SK-N-MC (cell line): ENCODE measurements around the gene AUTS2.

ENCODE experiments used
- DNase-seq: peaks from one replicate; pipeline ENCODE4 v3.0.0-alpha.2; 2011; ENCODE audit warnings: low read depth, low spot score
- H3K27ac ChIP-seq: fragments of 200-600 bp; sonication (generic); 2 replicates; pipeline ENCODE4 v1.5.1; 2016; ENCODE audit warnings: mixed run types
- H3K36me3 ChIP-seq: fragments of 200-600 bp; sonication (generic); 2 replicates; pipeline ENCODE4 v1.6.1; 2017; ENCODE audit warnings: antibody characterized with exemption, low read length, mixed read lengths; ENCODE audit not compliant: insufficient read depth
- H3K4me3 ChIP-seq: fragments of 200-600 bp; sonication (generic); 2 replicates; pipeline ENCODE4 v1.5.1; 2016
- H3K9ac ChIP-seq: fragments of 200-600 bp; sonication (generic); 2 replicates; pipeline ENCODE4 v1.8.0; 2017; ENCODE audit warnings: mixed run types, mixed read lengths; ENCODE audit not compliant: insufficient read length
- H3K9me3 ChIP-seq: fragments of 200-600 bp; sonication (generic); 2 replicates; pipeline ENCODE4 v1.6.1; 2017; ENCODE audit warnings: low read depth, mild to moderate bottlenecking, antibody characterized with exemption, low read length, moderate library complexity, mixed read lengths
- EZH2 ChIP-seq: fragments of 200-600 bp; sonication (generic); IDR thresholded peaks from one replicate; pipeline ENCODE4 v1.6.1; 2017; ENCODE audit warnings: antibody characterized with exemption
- FOXP2 ChIP-seq: optimal IDR thresholded peaks from 2 replicates; pipeline ENCODE3; 2011; ENCODE audit warnings: mild to moderate bottlenecking, moderate library complexity; ENCODE audit not compliant: insufficient read depth; ENCODE audit errors: extremely low read length, control extremely low read depth
- POLR2AphosphoS5 ChIP-seq: IDR thresholded peaks from 2 replicates; pipeline ENCODE4 v1.6.1; 2012; ENCODE audit warnings: mild to moderate bottlenecking, low read depth, low read length, borderline replicate concordance

Gene AUTS2

DNA sequence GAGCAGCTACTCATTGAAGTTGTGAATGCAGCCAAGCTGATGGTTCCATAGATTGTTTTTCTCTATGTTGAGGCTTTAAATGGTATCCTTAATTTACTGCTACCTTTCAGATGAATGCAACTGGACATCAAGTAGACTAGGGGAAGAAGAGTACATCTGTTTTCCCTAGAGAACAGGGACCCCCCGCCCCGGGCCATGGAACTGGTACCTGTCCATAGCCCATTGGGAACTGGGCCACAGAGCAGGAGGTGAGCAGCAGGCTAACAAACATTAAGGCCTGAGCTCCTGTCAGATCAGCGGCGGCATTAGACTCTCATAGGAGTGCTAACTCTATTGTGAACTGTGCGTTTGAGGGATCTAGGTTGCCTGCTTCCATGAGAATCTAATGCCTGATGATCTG is 391.3 kb downstream of the AUTS2 start:
- TF ChIP-seq FOXP2 (no peak), EZH2 (no peak), POLR2AphosphoS5 (no peak)

DNA sequence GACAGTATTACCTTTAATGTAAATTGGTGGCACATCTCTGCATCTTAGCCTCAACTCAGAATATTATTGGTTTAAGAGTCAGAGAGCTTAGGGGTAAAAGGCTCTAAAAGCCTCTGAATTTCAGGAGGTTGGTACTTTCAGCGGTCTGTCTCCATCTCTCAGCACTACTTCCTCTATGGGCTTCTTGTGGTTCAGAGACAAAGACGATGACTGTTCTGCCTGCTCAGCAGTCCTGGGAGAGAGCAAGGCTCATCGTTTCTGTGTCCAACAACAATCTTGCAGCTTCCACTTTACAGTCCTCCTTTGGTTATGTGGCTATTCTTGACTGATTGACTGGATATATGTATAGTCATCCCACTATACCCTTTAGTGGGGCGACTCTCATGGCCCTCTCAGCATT is 394.7 kb downstream of the AUTS2 start:
- Histone ChIP-seq H3K9me3 (no peaks in the 10 kb centered on the region), H3K9ac (no peak overlapping the region), H3K4me3 (no peak overlapping the region), H3K27ac (no peak overlapping the region), H3K36me3 (no peaks in the 10 kb centered on the region)
- TF ChIP-seq POLR2AphosphoS5, result no peak
- no peak for TF ChIP-seq FOXP2
- no peak for TF ChIP-seq EZH2
- no peak for DNase-seq

More for the DNA sequence above, 391.3 kb downstream of the AUTS2 start:
- no peaks in the 10 kb centered on the region for H3K9me3 ChIP-seq
- no peak for DNase-seq
- H3K27ac ChIP-seq, result no peak overlapping the region
- no peaks in the 10 kb centered on the region for H3K36me3 ChIP-seq
- H3K9ac ChIP-seq, result no peak overlapping the region
- no peak overlapping the region for H3K4me3 ChIP-seq

DNA sequence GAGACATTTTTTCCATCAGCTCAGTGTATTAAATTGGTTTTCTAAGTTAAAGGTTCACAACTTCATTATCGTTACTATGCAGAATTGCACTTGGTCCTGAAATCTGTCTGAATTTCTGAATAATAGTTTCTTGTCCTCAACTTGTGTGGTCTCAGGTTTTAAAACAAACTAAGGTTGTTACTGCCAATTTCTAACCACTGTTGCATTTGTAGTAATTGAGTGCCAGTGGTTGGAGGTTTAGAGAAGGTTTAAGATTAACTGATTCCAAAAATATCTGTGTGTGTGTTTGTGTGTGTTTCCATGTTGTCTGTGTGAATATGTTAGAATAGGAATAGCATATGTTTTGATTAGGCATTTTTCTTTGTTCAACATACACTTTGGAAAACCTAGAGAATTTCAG is 395.9 kb downstream of the AUTS2 start:
- DNase-seq, result no peak
- Histone ChIP-seq H3K9me3 (no peaks in the 10 kb centered on the region), H3K4me3 (no peak overlapping the region), H3K36me3 (no peaks in the 10 kb centered on the region), H3K27ac (no peak overlapping the region), H3K9ac (no peak overlapping the region)
- TF ChIP-seq POLR2AphosphoS5, result no peak
- TF ChIP-seq FOXP2, result no peak
- TF ChIP-seq EZH2, result no peak

DNA sequence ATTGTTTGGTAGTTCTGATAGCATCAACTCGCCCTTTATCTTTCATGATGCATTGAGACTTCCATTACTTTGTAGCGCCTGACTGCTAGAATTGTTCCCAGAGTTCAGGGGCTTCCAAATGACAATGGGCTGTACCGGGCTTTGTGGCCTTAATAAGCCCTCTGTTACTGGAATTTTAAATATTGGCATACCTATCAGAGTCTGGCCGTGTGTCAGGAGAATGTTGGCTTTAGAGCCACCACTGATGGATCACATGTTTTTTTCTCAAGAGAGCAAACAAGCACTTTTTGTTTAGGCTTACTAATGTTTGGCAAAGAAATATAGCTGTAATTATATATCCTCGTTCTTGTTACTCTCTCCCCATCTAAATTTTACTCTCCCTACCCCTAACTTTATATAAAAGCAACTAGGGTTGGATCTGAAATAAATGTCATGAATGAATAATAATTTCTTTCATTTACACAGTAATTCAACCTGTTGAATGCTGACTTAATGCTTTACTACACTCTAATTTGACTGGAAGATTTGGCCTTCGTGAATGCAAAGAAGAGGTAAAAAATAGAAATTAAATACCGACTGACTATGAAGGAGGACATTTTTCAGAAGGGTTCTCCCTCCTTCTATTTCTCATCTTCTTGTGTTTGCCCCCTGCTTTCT is 396.7 kb downstream of the AUTS2 start:
- Histone ChIP-seq H3K9me3 (no peaks in the 10 kb centered on the region), H3K36me3 (no peaks in the 10 kb centered on the region), H3K27ac (no peak overlapping the region), H3K4me3 (no peak overlapping the region), H3K9ac (no peak overlapping the region)
- TF ChIP-seq FOXP2 (no peak), POLR2AphosphoS5 (no peak), EZH2 (no peak)
- DNase-seq, result no peak

DNA sequence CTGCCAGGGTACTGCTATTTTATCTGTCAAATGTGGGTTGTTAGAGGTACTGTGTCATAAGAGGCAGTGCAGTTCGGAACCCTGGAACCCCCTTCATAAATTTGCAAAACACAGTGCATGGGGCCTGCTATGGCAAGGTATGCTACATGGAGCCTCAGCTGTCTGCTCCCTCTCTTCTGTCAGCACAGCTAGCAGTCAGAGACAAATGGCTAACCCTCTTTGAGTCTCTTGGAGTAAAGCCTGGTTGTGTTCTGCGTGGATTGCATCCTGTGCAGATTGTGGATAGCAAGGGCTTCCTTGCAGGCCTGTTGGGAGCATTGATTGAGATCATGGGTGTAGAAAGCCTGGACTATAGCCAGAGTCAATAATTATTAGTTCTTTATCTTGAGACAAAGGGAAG is 397.8 kb downstream of the AUTS2 start:
- no peak overlapping the region for H3K27ac ChIP-seq
- H3K4me3 ChIP-seq, result no peak overlapping the region
- TF ChIP-seq POLR2AphosphoS5 (no peak), EZH2 (no peak), FOXP2 (no peak)
- no peak overlapping the region for H3K9ac ChIP-seq
- no peaks in the 10 kb centered on the region for H3K9me3 ChIP-seq
- no peak for DNase-seq
- H3K36me3 ChIP-seq, result no peaks in the 10 kb centered on the region

DNA sequence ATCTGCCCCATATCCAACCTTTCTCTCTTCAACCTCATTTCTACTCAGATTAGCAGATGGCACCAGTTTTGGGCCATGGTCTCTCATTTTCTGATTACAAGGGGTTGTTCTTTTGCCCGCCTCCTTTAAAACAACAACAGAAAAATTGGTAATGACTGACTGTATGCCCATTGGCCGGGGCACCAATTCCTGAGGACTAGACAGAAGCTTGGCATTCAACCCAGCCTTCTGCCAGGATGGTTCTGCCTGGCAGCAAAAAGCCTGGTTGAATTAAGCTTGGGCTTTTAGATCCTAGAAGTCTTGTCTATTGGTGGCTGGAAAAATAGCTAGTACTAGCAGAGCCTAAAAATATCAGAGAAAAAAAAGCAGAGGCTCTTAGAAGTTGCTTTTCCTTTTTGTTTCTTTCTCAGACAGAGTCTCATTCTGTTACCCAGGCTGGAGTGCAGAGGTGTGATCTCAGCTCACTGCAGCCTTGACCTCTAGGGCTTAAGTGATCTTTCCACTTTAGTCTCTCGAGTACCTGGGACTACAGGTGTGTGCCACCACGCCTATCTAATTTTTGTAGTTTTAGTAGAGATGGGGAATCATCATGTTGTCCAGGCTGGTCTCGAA is 402.6 kb downstream of the AUTS2 start:
- Histone ChIP-seq H3K36me3 (no peaks in the 10 kb centered on the region), H3K9ac (no peak overlapping the region), H3K9me3 (no peaks in the 10 kb centered on the region), H3K4me3 (no peak overlapping the region), H3K27ac (no peak overlapping the region)
- DNase-seq, result no peak
- TF ChIP-seq EZH2 (no peak), POLR2AphosphoS5 (no peak), FOXP2 (no peak)

DNA sequence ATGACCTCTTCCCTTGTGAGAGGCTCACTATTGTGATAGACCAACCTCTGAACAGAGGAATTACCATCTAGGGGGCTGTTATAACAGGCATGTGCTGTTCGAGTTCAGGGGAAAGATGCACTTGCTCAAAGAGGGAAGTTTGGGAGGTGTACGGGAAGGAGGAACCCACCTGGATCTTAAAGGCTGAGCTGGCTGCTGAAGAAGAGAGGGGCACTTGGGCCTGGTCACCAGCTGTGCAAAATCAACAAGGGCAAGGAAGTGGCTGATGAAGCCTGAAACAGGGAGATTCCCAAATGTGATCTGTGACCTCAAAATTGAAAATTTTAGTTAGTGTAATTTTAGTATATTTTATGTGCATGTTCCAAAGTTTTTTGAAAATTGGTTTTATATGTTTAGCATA is 407.2 kb downstream of the AUTS2 start:
- TF ChIP-seq EZH2 (no peak), FOXP2 (no peak), POLR2AphosphoS5 (no peak)
- DNase-seq, result no peak
- no peaks in the 10 kb centered on the region for H3K9me3 ChIP-seq
- no peak overlapping the region for H3K27ac ChIP-seq
- H3K36me3 ChIP-seq, result no peaks in the 10 kb centered on the region
- no peak overlapping the region for H3K4me3 ChIP-seq
- no peak overlapping the region for H3K9ac ChIP-seq

DNA sequence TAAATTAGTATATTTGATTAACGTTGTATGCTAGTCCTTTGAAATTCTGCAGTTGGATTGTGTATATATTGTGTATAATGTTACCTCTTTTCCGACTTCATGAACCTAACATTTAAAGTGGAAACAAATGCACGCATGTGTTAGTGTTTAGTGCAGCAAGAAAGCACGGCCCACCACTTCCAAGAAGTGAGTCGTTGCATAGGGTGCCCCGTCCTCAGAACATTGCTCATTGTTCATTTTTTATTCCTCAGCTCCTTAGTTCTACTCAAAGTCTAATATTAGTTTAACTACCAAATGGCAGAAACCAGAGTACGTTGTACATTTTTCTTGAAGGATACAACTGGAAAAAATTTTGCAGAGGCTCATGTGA is 407.6 kb downstream of the AUTS2 start:
- H3K4me3 ChIP-seq, result no peak overlapping the region
- TF ChIP-seq EZH2, result no peak
- TF ChIP-seq FOXP2, result no peak
- TF ChIP-seq POLR2AphosphoS5, result no peak
- H3K36me3 ChIP-seq, result no peaks in the 10 kb centered on the region
- DNase-seq, result no peak
- H3K27ac ChIP-seq, result no peak overlapping the region
- H3K9me3 ChIP-seq, result no peaks in the 10 kb centered on the region
- no peak overlapping the region for H3K9ac ChIP-seq

DNA sequence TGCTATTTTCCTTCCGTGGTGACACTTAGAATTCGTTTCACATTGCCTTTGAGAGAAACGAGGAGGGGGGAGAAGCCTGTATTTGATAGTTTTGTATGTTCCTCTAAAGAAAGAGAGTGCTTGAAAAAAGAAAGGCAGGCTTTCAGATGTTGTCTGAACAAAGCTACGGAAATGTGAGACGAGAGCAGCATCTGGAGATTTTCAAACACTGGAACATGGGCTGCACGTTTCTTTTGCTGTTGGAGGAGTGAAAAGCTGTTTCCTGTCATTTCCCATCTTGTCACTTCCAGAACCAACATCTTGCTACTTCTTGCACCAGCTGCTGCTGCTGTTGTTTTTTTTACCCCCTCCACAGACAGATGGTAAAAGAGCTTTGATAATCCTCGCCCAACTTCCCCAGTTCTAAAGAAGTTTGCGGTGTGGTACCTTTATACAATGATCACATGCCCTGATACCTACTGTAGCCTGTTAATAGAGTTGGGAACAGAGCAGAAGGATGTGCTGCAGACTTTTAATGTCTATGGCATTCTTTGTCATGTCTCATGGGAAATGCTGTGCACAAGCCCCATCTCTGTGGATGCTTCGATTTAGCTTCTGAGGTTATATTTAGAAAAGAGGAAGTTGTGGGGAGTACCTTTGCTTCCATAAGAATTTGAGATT is 408.1 kb downstream of the AUTS2 start:
- Histone ChIP-seq H3K4me3 (no peak overlapping the region), H3K9me3 (no peaks in the 10 kb centered on the region), H3K9ac (no peak overlapping the region), H3K27ac (no peak overlapping the region), H3K36me3 (no peaks in the 10 kb centered on the region)
- DNase-seq, result no peak
- no peak for TF ChIP-seq EZH2
- TF ChIP-seq POLR2AphosphoS5, result no peak
- no peak for TF ChIP-seq FOXP2
